H1 (cell line): ENCODE data around the gene CCDC71. TPM values are rescaled to one million over a fixed set of nuclear protein-coding genes. Genes with fewer than 3 reads are reported as not detected.

Source experiments
- CTCF ChIA-PET: fragments of 300-600 bp; sonication (Branson Sonifier 250); formaldehyde crosslinking; loops from one replicate; lab custom pipeline; 2021; ENCODE audit not compliant: partially characterized antibody; lab: Charles Lee
- POLR2A ChIA-PET: fragments of 300-600 bp; sonication (Branson Sonifier 250); formaldehyde crosslinking; loops from one replicate; lab custom pipeline; 2021; ENCODE audit warnings: inconsistent platforms; ENCODE audit not compliant: partially characterized antibody; lab: Charles Lee
- DNase-seq, 2 experiments: peaks; one replicate each; pipeline versions ENCODE4 v3.0.0 to v3.0.0-alpha.2; 2010 to 2022; ENCODE audit warnings: low spot score in 2 of 2, low read depth in 1 of 2, mixed read lengths in 1 of 2
- FAIRE-seq: peaks from 2 replicates; lab custom pipeline; 2011; peaks lifted over from hg19 to GRCh38; lab: Jason Lieb, UNC
- H2AFZ ChIP-seq: 2 replicates; pipeline ENCODE4 v1.8.1; 2012; ENCODE audit warnings: low read length, inconsistent platforms
- H2AK5ac ChIP-seq: 2 replicates; pipeline ENCODE4 v1.6.1; 2013; ENCODE audit warnings: low read depth, low read length
- H2BK120ac ChIP-seq: replicated peaks from 2 replicates; pipeline ENCODE3; 2013; ENCODE audit warnings: low read depth, low read length, inconsistent platforms
- H2BK12ac ChIP-seq: 2 replicates; pipeline ENCODE4 v1.6.1; 2013; ENCODE audit warnings: low read depth, low read length
- H2BK15ac ChIP-seq: 2 replicates; pipeline ENCODE4 v1.6.1; 2013; ENCODE audit warnings: low read length
- H2BK20ac ChIP-seq: 2 replicates; pipeline ENCODE4 v1.6.1; 2013; ENCODE audit warnings: low read length
- H2BK5ac ChIP-seq: 2 replicates; pipeline ENCODE4 v1.6.1; 2013; ENCODE audit warnings: low read depth, low read length
- H3K14ac ChIP-seq: 2 replicates; pipeline ENCODE4 v1.6.1; 2013; ENCODE audit warnings: inconsistent platforms; ENCODE audit not compliant: insufficient read length
- H3K18ac ChIP-seq: 2 replicates; pipeline ENCODE4 v1.6.1; 2013; ENCODE audit warnings: low read length; ENCODE audit errors: extremely low read depth
- H3K23ac ChIP-seq: 2 replicates; pipeline ENCODE4 v1.6.1; 2013; ENCODE audit warnings: inconsistent platforms; ENCODE audit not compliant: insufficient read length
- H3K23me2 ChIP-seq: 2 replicates; pipeline ENCODE4 v1.6.1; 2013; ENCODE audit warnings: low read depth, low read length
- H3K27ac ChIP-seq: 2 replicates; pipeline ENCODE4 v1.6.1; 2011; ENCODE audit warnings: low read depth, low read length, inconsistent platforms
- H3K27me3 ChIP-seq, 4 experiments: replicated peaks in 1 of 4; 1 replicate in 1 of 4; 2 replicates in 3 of 4; pipeline versions ENCODE4 v1.6.1 to v1.8.1; 2011 to 2013; ENCODE audit warnings: low read length in 3 of 4, mild to moderate bottlenecking in 3 of 4, inconsistent platforms in 2 of 4, mixed read lengths in 2 of 4, moderate library complexity in 1 of 4; ENCODE audit not compliant: control insufficient read depth in 3 of 4, insufficient read depth in 3 of 4; ENCODE audit errors: extremely low read depth in 1 of 4
- H3K36me3 ChIP-seq, 4 experiments: 2 replicates each; pipeline versions ENCODE4 v1.6.1 to v1.8.1; 2011 to 2013; ENCODE audit warnings: mild to moderate bottlenecking in 4 of 4, low read length in 3 of 4, moderate library complexity in 2 of 4, control low read depth in 1 of 4, inconsistent platforms in 1 of 4; ENCODE audit not compliant: insufficient read depth in 4 of 4, control insufficient read depth in 2 of 4
- H3K4ac ChIP-seq: replicated peaks from 2 replicates; pipeline ENCODE3; 2013; ENCODE audit warnings: low read length, low read depth, mixed read lengths, inconsistent platforms; ENCODE audit not compliant: insufficient read length
- H3K4me1 ChIP-seq, 4 experiments: replicated peaks in 1 of 4; 1 replicate in 1 of 4; 2 replicates in 3 of 4; pipeline versions ENCODE4 v1.6.1 to v1.8.1; 2011 to 2013; ENCODE audit warnings: low read length in 3 of 4, inconsistent platforms in 2 of 4, mixed read lengths in 1 of 4; ENCODE audit not compliant: insufficient read depth in 4 of 4, control insufficient read depth in 3 of 4
- H3K4me2 ChIP-seq, 2 experiments: 2 replicates each; pipeline versions ENCODE4 v1.6.1 to v1.8.1; 2011 to 2013; ENCODE audit warnings: low read depth in 2 of 2, low read length in 2 of 2, control low read depth in 1 of 2, inconsistent platforms in 1 of 2, mild to moderate bottlenecking in 1 of 2; ENCODE audit not compliant: insufficient read depth in 1 of 2
- H3K4me3 ChIP-seq, 4 experiments: fragments of 200-600, 300-600 bp in 1 of 4; sonication (generic), shearing (Covaris generic), sonication (Bioruptor Twin) in 1 of 4; 2 replicates each; pipeline versions ENCODE4 v1.5.1 to v1.8.1; 2011 to 2016; ENCODE audit warnings: low read length in 4 of 4, low read depth in 3 of 4, control low read depth in 2 of 4, inconsistent platforms in 2 of 4, mild to moderate bottlenecking in 2 of 4, mixed read lengths in 1 of 4, moderate library complexity in 1 of 4; ENCODE audit not compliant: insufficient read depth in 2 of 4; ENCODE audit errors: extremely low read depth in 1 of 4
- H3K56ac ChIP-seq: replicated peaks from 2 replicates; pipeline ENCODE3; 2013; ENCODE audit warnings: low read depth, mild to moderate bottlenecking, mixed read lengths, low read length, inconsistent platforms; ENCODE audit not compliant: insufficient read length
- H3K79me1 ChIP-seq: 2 replicates; pipeline ENCODE4 v1.6.1; 2013; ENCODE audit warnings: low read depth, low read length, control low read depth
- H3K79me2 ChIP-seq, 2 experiments: 2 replicates each; pipeline versions ENCODE4 v1.6.1 to v1.8.1; 2012 to 2013; ENCODE audit warnings: low read length in 2 of 2, mild to moderate bottlenecking in 2 of 2, inconsistent platforms in 1 of 2; ENCODE audit not compliant: insufficient read depth in 2 of 2, control insufficient read depth in 1 of 2
- H3K9ac ChIP-seq, 4 experiments: replicated peaks in 1 of 4; 1 replicate in 1 of 4; 2 replicates in 3 of 4; pipeline versions ENCODE4 v1.6.1 to v1.8.1; 2011 to 2013; ENCODE audit warnings: low read depth in 3 of 4, low read length in 3 of 4, control low read depth in 2 of 4, mild to moderate bottlenecking in 2 of 4, moderate library complexity in 2 of 4, inconsistent platforms in 1 of 4; ENCODE audit errors: extremely low read depth in 1 of 4
- H3K9me3 ChIP-seq, 2 experiments: 2 replicates each; pipeline versions ENCODE4 v1.6.1 to v1.8.1; 2012 to 2013; ENCODE audit warnings: mild to moderate bottlenecking in 2 of 2, moderate library complexity in 2 of 2, control low read depth in 1 of 2, inconsistent platforms in 1 of 2, low read depth in 1 of 2, low read length in 1 of 2, mixed read lengths in 1 of 2; ENCODE audit not compliant: insufficient read depth in 2 of 2
- H4K20me1 ChIP-seq, 2 experiments: replicated peaks in 1 of 2; 2 replicates each; pipeline versions ENCODE3 to v1.8.1; 2011 to 2013; ENCODE audit warnings: inconsistent platforms in 2 of 2, low read length in 2 of 2, mild to moderate bottlenecking in 1 of 2; ENCODE audit not compliant: insufficient read depth in 2 of 2, control insufficient read depth in 1 of 2
- H4K5ac ChIP-seq: 2 replicates; pipeline ENCODE4 v1.6.1; 2013; ENCODE audit warnings: low read length, low read depth, mixed read lengths, inconsistent platforms; ENCODE audit not compliant: insufficient read length
- H4K8ac ChIP-seq: 2 replicates; pipeline ENCODE4 v1.8.0; 2013; ENCODE audit warnings: mild to moderate bottlenecking, moderate library complexity, low read length, inconsistent platforms; ENCODE audit not compliant: insufficient read depth; ENCODE audit errors: extremely low read depth
- H4K91ac ChIP-seq: replicated peaks from 2 replicates; pipeline ENCODE3; 2013; ENCODE audit warnings: low read length, mixed read lengths, inconsistent platforms; ENCODE audit not compliant: insufficient read length
- BCL11A ChIP-seq, 2 experiments: IDR thresholded peaks; one replicate each; pipeline ENCODE4 v1.6.1; 2011; ENCODE audit warnings: low read depth in 2 of 2, low read length in 2 of 2, mild to moderate bottlenecking in 2 of 2
- EZH2 ChIP-seq: fragments of 200-600 bp; sonication (generic); IDR thresholded peaks from 2 replicates; pipeline ENCODE4 v1.7.1; 2012; ENCODE audit warnings: low read depth, mild to moderate bottlenecking, moderate library complexity, low read length, inconsistent platforms; ENCODE audit not compliant: severe bottlenecking
- NRF1 ChIP-seq: IDR thresholded peaks from 2 replicates; pipeline ENCODE4 v1.6.1; 2011; ENCODE audit warnings: mild to moderate bottlenecking, low read depth, low read length, improper control_type of control experiment
- POU5F1 ChIP-seq: IDR thresholded peaks from 2 replicates; pipeline ENCODE4 v1.6.1; 2011; ENCODE audit warnings: low read depth, mild to moderate bottlenecking, low read length, moderate library complexity
- RFX5 ChIP-seq: IDR thresholded peaks from 2 replicates; pipeline ENCODE4 v1.6.1; 2011; ENCODE audit warnings: low read depth, low read length, improper control_type of control experiment, borderline replicate concordance
- SP4 ChIP-seq: IDR thresholded peaks from 2 replicates; pipeline ENCODE4 v1.6.1; 2012; ENCODE audit warnings: low read length, inconsistent platforms
- SRF ChIP-seq: IDR thresholded peaks from 2 replicates; pipeline ENCODE4 v1.6.1; 2011; ENCODE audit warnings: mild to moderate bottlenecking, low read depth, low read length, moderate library complexity
- TAF1 ChIP-seq: IDR thresholded peaks from 2 replicates; pipeline ENCODE4 v1.6.1; 2011; ENCODE audit warnings: mild to moderate bottlenecking, low read depth, low read length
- TCF12 ChIP-seq: IDR thresholded peaks from 2 replicates; pipeline ENCODE4 v1.6.1; 2011; ENCODE audit warnings: low read depth, mild to moderate bottlenecking, low read length
- ZNF274 ChIP-seq: IDR thresholded peaks from 2 replicates; pipeline ENCODE4 v1.7.0; 2012; ENCODE audit warnings: low read length, borderline replicate concordance; ENCODE audit errors: extremely low read depth
- WGBS, 2 experiments: shearing (Covaris generic) in 1 of 2; methylation state at CpG; one replicate each; pipeline versions ENCODE4 v1.1.6 to v1.1.7; 2013 to 2015; ENCODE audit warnings: low lambda C conversion rate in 2 of 2, mixed read lengths in 2 of 2, inconsistent platforms in 1 of 2, low coverage in 1 of 2, missing lambda C conversion rate in 1 of 2; ENCODE audit not compliant: insufficient replicate concordance in 2 of 2, insufficient coverage in 1 of 2, insufficient read length in 1 of 2; ENCODE audit errors: extremely low coverage in 1 of 2, missing lambda C conversion rate in 1 of 2; 5-methylcytosine and 5-hydroxymethylcytosine counted together
- polyA plus RNA-seq, 7 experiments: library from polyadenylated mRNA; depleted of rRNA in 3 of 7; stranded (reverse) in 5 of 7; unstranded in 2 of 7; fragments of >200 nt in 5 of 7; fragments of 200-250 nt in 2 of 7; gene quantifications; 1 replicate in 5 of 7; 2 replicates in 1 of 7; 4 replicates in 1 of 7; pipeline versions ENCODE4 v1.2.1 to v1.2.3, GENCODE V29; 2011 to 2013; ENCODE audit warnings: missing spikeins in 2 of 7, mixed read lengths in 2 of 7
- total RNA-seq: library from RNA; stranded (reverse); fragmentation: NEBNext Ultra II Directional; extraction: Animal tissue kit (Norgen Biotek cat#: 25700); gene quantifications from 2 replicates; pipeline ENCODE4 v1.2.1, GENCODE V29; 2021

Gene CCDC71
- total and polyA plus RNA-seq, 2 of the 8 experiments (the other 6 are each of a cell fraction or from before 2014, with no cell fraction given): 26.7 to 57.4 TPM

DNA sequence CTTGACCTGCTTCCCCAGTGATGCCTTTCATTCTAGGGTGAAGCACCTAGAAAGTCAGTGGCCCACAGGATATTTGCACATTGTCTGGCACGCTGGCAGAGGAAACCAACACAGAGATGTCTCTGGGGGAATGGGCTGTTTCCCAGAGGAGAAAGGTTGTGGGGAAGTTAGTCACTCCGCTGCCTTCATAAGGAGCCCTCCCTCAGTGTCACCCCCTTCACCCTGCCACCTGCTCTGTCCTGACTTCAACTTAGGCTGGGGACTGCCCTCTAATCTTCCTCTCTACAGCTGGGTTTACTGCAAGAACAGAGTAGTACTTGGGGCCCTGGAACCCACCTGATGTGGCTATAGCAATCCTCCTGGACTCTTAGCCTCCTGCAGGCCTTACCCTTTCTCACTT is 10.9 kb upstream of the CCDC71 start:
- Histone ChIP-seq H4K8ac (no peak overlapping the region), H3K4me2 (no peak overlapping the region), H2BK12ac (no peak overlapping the region), H2BK20ac (no peak overlapping the region), H3K27me3 (no peaks in the 10 kb centered on the region; a peak in 1 of 7 replicates), H3K23me2 (no peaks in the 10 kb centered on the region), H3K79me1 (no peaks in the 10 kb centered on the region), H3K4me1 (peaks cover 0 to 22% (median 12%) of the 10 kb centered on the region in 4 experiments; a peak in 6 of 7 replicates), H3K4ac (no peak overlapping the region), H3K9ac (no peak overlapping the region), H2BK120ac (no peak overlapping the region), H3K27ac (no peak overlapping the region), H4K91ac (no peak overlapping the region), H3K9me3 (no peaks in the 10 kb centered on the region), H3K4me3 (no peak overlapping the region), H3K36me3 (no peaks in the 10 kb centered on the region), H4K20me1 (no peaks in the 10 kb centered on the region), H4K5ac (no peak overlapping the region), H3K18ac (no peak overlapping the region), H3K23ac (no peak overlapping the region), H2BK5ac (no peak overlapping the region), H2AK5ac (no peak overlapping the region), H3K79me2 (no peaks in the 10 kb centered on the region), H2AFZ (no peak overlapping the region), H2BK15ac (no peak overlapping the region), H3K56ac (no peak overlapping the region), H3K14ac (no peak overlapping the region)
- DNase-seq (no peak), FAIRE-seq (no peak)
- ChIA-PET POLR2A (no interaction called here), CTCF (no interaction called here)
- TF ChIP-seq POU5F1 (no peak), RFX5 (no peak), TAF1 (no peak), EZH2 (no peak), SRF (no peak), TCF12 (no peak), SP4 (no peak), BCL11A (IDR thresholded peaks at IDR 0.05; ENCODE audit: low read depth in 2 of 2, low read length in 2 of 2) (no peak), ZNF274 (no peak), NRF1 (no peak)
- WGBS, 2 experiments: 100% methylated on average over 2 of the region's 2 CpGs; no CpG with 5 or more reads in 1 of the 2 experiments
